OCI-LY1 (cell line): Measurements from ENCODE around the gene CCN6.

Source experiments
- H2AFZ ChIP-seq: fragments of 200-600 bp; sonication (generic), shearing (Covaris generic); 2 replicates; pipeline ENCODE4 v1.6.0; 2014; ENCODE audit warnings: antibody characterized with exemption, mild to moderate bottlenecking, low read length
- H3F3A ChIP-seq: fragments of 200-600 bp; sonication (generic), shearing (Covaris generic); 2 replicates; pipeline ENCODE4 v1.6.0; 2014; ENCODE audit warnings: mild to moderate bottlenecking, antibody characterized with exemption, low read length, moderate library complexity; ENCODE audit not compliant: insufficient read depth
- H3K27ac ChIP-seq: fragments of 200-600 bp; sonication (generic); 2 replicates; pipeline ENCODE4 v1.5.1; 2014; ENCODE audit warnings: low read length, mixed run types, mild to moderate bottlenecking, low read depth; ENCODE audit not compliant: poor library complexity, severe bottlenecking
- H3K27me3 ChIP-seq: fragments of 200-600 bp; sonication (generic); 2 replicates; pipeline ENCODE4 v1.6.0; 2014; ENCODE audit warnings: antibody characterized with exemption, mild to moderate bottlenecking, low read length, moderate library complexity; ENCODE audit not compliant: insufficient read depth
- H3K36me3 ChIP-seq: fragments of 200-600 bp; sonication (generic); 2 replicates; pipeline ENCODE4 v1.6.1; 2014; ENCODE audit warnings: mild to moderate bottlenecking, antibody characterized with exemption, low read length, moderate library complexity, mixed read lengths; ENCODE audit not compliant: insufficient read depth
- H3K4me1 ChIP-seq: fragments of 200-600 bp; sonication (generic); 2 replicates; pipeline ENCODE4 v1.5.1; 2014; ENCODE audit warnings: mild to moderate bottlenecking, low read length, moderate library complexity; ENCODE audit not compliant: insufficient read depth, severe bottlenecking
- H3K4me2 ChIP-seq: fragments of 200-600 bp; sonication (generic), shearing (Covaris generic); 2 replicates; pipeline ENCODE4 v1.6.1; 2014; ENCODE audit warnings: low read length
- H3K4me3 ChIP-seq: fragments of 200-600 bp; sonication (generic); 2 replicates; pipeline ENCODE4 v1.5.1; 2014; ENCODE audit warnings: low read length, low read depth, mild to moderate bottlenecking, mixed read lengths; ENCODE audit not compliant: poor library complexity, severe bottlenecking
- H3K79me2 ChIP-seq: fragments of 200-600 bp; shearing (Covaris generic); 2 replicates; pipeline ENCODE4 v1.6.1; 2016; ENCODE audit warnings: mixed run types, low read length, mixed read lengths; ENCODE audit not compliant: insufficient read depth
- H3K9ac ChIP-seq: fragments of 200-600 bp; sonication (generic), shearing (Covaris generic); 2 replicates; pipeline ENCODE4 v1.6.1; 2014; ENCODE audit warnings: mild to moderate bottlenecking, low read length, mixed read lengths
- H3K9me2 ChIP-seq: fragments of 200-600 bp; sonication (generic), shearing (Covaris generic); 2 replicates; pipeline ENCODE4 v1.6.1; 2014; ENCODE audit warnings: low read depth, mild to moderate bottlenecking, low read length, mixed read lengths
- H3K9me3 ChIP-seq: fragments of 200-600 bp; shearing (Covaris generic); 2 replicates; pipeline ENCODE4 v1.6.1; 2014; ENCODE audit warnings: low read length, mixed read lengths
- H4K20me1 ChIP-seq: fragments of 200-600 bp; sonication (generic), shearing (Covaris generic); 2 replicates; pipeline ENCODE4 v1.6.0; 2016; ENCODE audit warnings: mild to moderate bottlenecking, low read length; ENCODE audit not compliant: insufficient read depth
- CTCF ChIP-seq: fragments of 200-600 bp; sonication (generic), shearing (Covaris generic); IDR thresholded peaks from 2 replicates; pipeline ENCODE4 v1.5.1; 2017; ENCODE audit warnings: mild to moderate bottlenecking, antibody characterized with exemption, low read length, moderate library complexity, mixed read lengths
- EZH2 ChIP-seq: fragments of 200-600 bp; sonication (generic), shearing (Covaris generic); IDR thresholded peaks from 2 replicates; pipeline ENCODE4 v1.8.0; 2017; ENCODE audit warnings: borderline replicate concordance, mixed run types, mild to moderate bottlenecking, antibody characterized with exemption, low read length, moderate library complexity, mixed read lengths

The CCN6 gene

GRCh38 chr6:112085286-112086065, 31.6 kb downstream of the CCN6 start:
- Histone ChIP-seq H4K20me1 (no peaks in the 10 kb centered on the region), H3K36me3 (no peaks in the 10 kb centered on the region), H3K79me2 (no peaks in the 10 kb centered on the region), H3F3A (no peaks in the 10 kb centered on the region), H3K27me3 (no peaks in the 10 kb centered on the region), H3K4me3 (no peak overlapping the region), H3K4me2 (no peak overlapping the region), H3K9me2 (no peaks in the 10 kb centered on the region), H3K4me1 (peaks cover 16% of the 10 kb centered on the region), H3K27ac (no peak overlapping the region), H3K9ac (no peak overlapping the region), H3K9me3 (no peaks in the 10 kb centered on the region), H2AFZ (no peak overlapping the region)
- TF ChIP-seq EZH2 (no peak), CTCF (no peak)

- Histone ChIP-seq H3K4me3 (peak overlapping the region; percentile 80), H3K9ac (peak overlapping the region; percentile 71), H3K4me2 (peak overlapping the region; percentile 88), H3K9me3 (no peaks in the 10 kb centered on the region), H2AFZ (peak overlapping the region; percentile 68; the same call in 1 of the 2 replicates), H3K27me3 (no peaks in the 10 kb centered on the region), H3K9me2 (no peaks in the 10 kb centered on the region), H3K79me2 (no peaks in the 10 kb centered on the region), H3K27ac (no peak overlapping the region), H3K36me3 (no peaks in the 10 kb centered on the region), H4K20me1 (no peaks in the 10 kb centered on the region), H3F3A (no peaks in the 10 kb centered on the region), H3K4me1 (peaks cover 16% of the 10 kb centered on the region)
- no peak for TF ChIP-seq EZH2
- TF ChIP-seq CTCF: peak; percentile 23; the same call in 1 of the 2 replicates
These were observed 32.8 kb downstream of the CCN6 start for GRCh38 chr6:112086744-112087135.

GRCh38 chr6:112087136-112087911, 33.4 kb downstream of the CCN6 start, which contains the start of the genes FAM229B and TUBE1:
TSS of gene FAM229B (plus strand) at chr6:112087591. CDS start at chr6:112099284, 11,693 bp downstream.
TSS of gene TUBE1 (minus strand) at chr6:112087482. CDS start at chr6:112087434, 48 bp downstream.
- Histone ChIP-seq H3K9me2 (no peaks in the 10 kb centered on the region), H3K4me2 (peak within 1 kb of the TSS; percentile 88), H3F3A (no peaks in the 10 kb centered on the region), H3K9me3 (no peaks in the 10 kb centered on the region), H3K27me3 (no peaks in the 10 kb centered on the region), H3K79me2 (no peaks in the 10 kb centered on the region), H3K27ac (no peak within 1 kb of the TSS), H3K36me3 (no peaks in the 10 kb centered on the region), H2AFZ (peak within 1 kb of the TSS; percentile 98), H3K4me1 (peaks cover 16% of the 10 kb centered on the region), H3K9ac (peak within 1 kb of the TSS; percentile 71), H3K4me3 (peak within 1 kb of the TSS; percentile 80), H4K20me1 (no peaks in the 10 kb centered on the region)
- TF ChIP-seq CTCF (no peak), EZH2 (no peak)
